Measurements from ENCODE around the gene ELOA.

- no peak for TF ChIP-seq POLR2A (IDR thresholded peaks at IDR 0.05)
- no peak for TF ChIP-seq CTCF (IDR thresholded peaks at IDR 0.05)
- TF ChIP-seq POLR2AphosphoS5 (IDR thresholded peaks at IDR 0.05) = no peak
These were observed 14.5 kb downstream of the ELOA start for GRCh38 chr1:23757812-23758211.

Data from suprapubic skin (tissue), 4 donors.